Endothelial cell of umbilical vein (primary cell): ENCODE data around the gene RGS11. TPM values are rescaled to one million over a fixed set of nuclear protein-coding genes. Genes with fewer than 3 reads are reported as not detected.

Experiments used
- BruUV-seq: library from RNA; stranded (reverse); fragments of 400-500 nt; replicated peaks from 2 replicates; lab custom pipeline; 2021; lab: Mats Ljungman, UMichigan
- CTCF ChIA-PET: fragments of 300-600, 350-600 bp; sonication (Branson Sonifier 250); formaldehyde crosslinking; loops from one replicate; lab custom pipeline; 2021; ENCODE audit warnings: antibody characterized with exemption, inconsistent platforms; lab: Charles Lee
- POLR2A ChIA-PET: fragments of 300-600, 350-600 bp; sonication (Branson Sonifier 250); formaldehyde crosslinking; loops from one replicate; lab custom pipeline; 2021; ENCODE audit warnings: antibody characterized with exemption, inconsistent platforms; lab: Charles Lee
- DNase-seq: peaks from one replicate; pipeline ENCODE4 v3.0.0-alpha.2; 2011; ENCODE audit warnings: low read depth, low spot score
- FAIRE-seq: peaks from 2 replicates; lab custom pipeline; 2011; peaks lifted over from hg19 to GRCh38; lab: Jason Lieb, UNC
- H2AFZ ChIP-seq: 2 replicates; pipeline ENCODE4 v1.6.0; 2012; ENCODE audit warnings: low read depth, low read length, control low read depth, inconsistent platforms
- H3K27ac ChIP-seq: 2 replicates; pipeline ENCODE4 v1.5.1; 2011; ENCODE audit warnings: low read depth, mild to moderate bottlenecking, control low read depth, low read length, moderate library complexity; ENCODE audit not compliant: insufficient read depth
- H3K27me3 ChIP-seq, 2 experiments: 2 replicates each; pipeline versions ENCODE4 v1.6.0 to v1.6.1; 2011; ENCODE audit warnings: low read length in 2 of 2, mixed read lengths in 1 of 2; ENCODE audit not compliant: control insufficient read depth in 2 of 2, insufficient read depth in 2 of 2
- H3K36me3 ChIP-seq, 2 experiments: 2 replicates in 1 of 2; 3 replicates in 1 of 2; pipeline ENCODE4 v1.5.1; 2011; ENCODE audit warnings: low read length in 2 of 2, mild to moderate bottlenecking in 1 of 2, moderate library complexity in 1 of 2; ENCODE audit not compliant: control insufficient read depth in 2 of 2, insufficient read depth in 2 of 2; ENCODE audit errors: extremely low read depth in 1 of 2
- H3K4me1 ChIP-seq: 3 replicates; pipeline ENCODE4 v1.5.1; 2011; ENCODE audit warnings: mild to moderate bottlenecking, low read length; ENCODE audit not compliant: control insufficient read depth, insufficient read depth; ENCODE audit errors: extremely low read depth
- H3K4me2 ChIP-seq: 2 replicates; pipeline ENCODE4 v1.6.1; 2011; ENCODE audit warnings: low read length, control low read depth, mixed read lengths; ENCODE audit not compliant: insufficient read depth
- H3K4me3 ChIP-seq, 3 experiments: fragments of 200-600 bp in 1 of 3; sonication (generic), shearing (Covaris generic) in 1 of 3; replicated peaks in 1 of 3; 2 replicates each; pipeline ENCODE4 v1.5.1; 2011 to 2016; ENCODE audit warnings: control low read depth in 3 of 3, low read length in 3 of 3, mild to moderate bottlenecking in 2 of 3, inconsistent platforms in 1 of 3, low read depth in 1 of 3, moderate library complexity in 1 of 3; ENCODE audit not compliant: insufficient read depth in 1 of 3
- H3K79me2 ChIP-seq: 2 replicates; pipeline ENCODE4 v1.6.0; 2012; ENCODE audit warnings: low read length, inconsistent platforms; ENCODE audit not compliant: control insufficient read depth, insufficient read depth
- H3K9ac ChIP-seq: replicated peaks from 2 replicates; pipeline ENCODE3; 2011; ENCODE audit warnings: low read length, control low read depth; ENCODE audit not compliant: insufficient read depth; ENCODE audit errors: extremely low read depth
- H3K9me1 ChIP-seq: replicated peaks from 3 replicates; pipeline ENCODE4 v1.6.0; 2011; ENCODE audit warnings: mild to moderate bottlenecking, low read length; ENCODE audit not compliant: control insufficient read depth, insufficient read depth; ENCODE audit errors: extremely low read depth
- H3K9me3 ChIP-seq: replicated peaks from 2 replicates; pipeline ENCODE4 v1.5.1; 2012; ENCODE audit warnings: low read length, inconsistent platforms; ENCODE audit not compliant: control insufficient read depth, insufficient read depth
- H4K20me1 ChIP-seq: replicated peaks from 2 replicates; pipeline ENCODE3; 2011; ENCODE audit warnings: mild to moderate bottlenecking, low read length; ENCODE audit not compliant: control insufficient read depth, insufficient read depth; ENCODE audit errors: extremely low read depth
- EZH2 ChIP-seq: IDR thresholded peaks from 2 replicates; pipeline ENCODE4 v1.6.1; 2012; ENCODE audit warnings: borderline replicate concordance, low read depth, mild to moderate bottlenecking, moderate library complexity, low read length, inconsistent platforms; ENCODE audit not compliant: severe bottlenecking
- FOS ChIP-seq: IDR thresholded peaks from 2 replicates; pipeline ENCODE4 v1.6.1; 2011; ENCODE audit warnings: mild to moderate bottlenecking, low read length, moderate library complexity, borderline replicate concordance; ENCODE audit not compliant: insufficient read depth
- GATA2 ChIP-seq: IDR thresholded peaks from 2 replicates; pipeline ENCODE4 v1.7.0; 2011; ENCODE audit warnings: low read depth, mild to moderate bottlenecking, moderate library complexity, mixed read lengths, low read length; ENCODE audit not compliant: insufficient read length, insufficient read depth
- JUN ChIP-seq: IDR thresholded peaks from 2 replicates; pipeline ENCODE4 v1.6.1; 2011; ENCODE audit warnings: borderline replicate concordance, low read depth; ENCODE audit not compliant: insufficient read length, insufficient read depth
- MAX ChIP-seq: IDR thresholded peaks from 2 replicates; pipeline ENCODE4 v1.6.1; 2011; ENCODE audit not compliant: insufficient read depth, insufficient read length
- MYC ChIP-seq: IDR thresholded peaks from one replicate; pipeline ENCODE4 v1.6.1; 2011; ENCODE audit warnings: mild to moderate bottlenecking, low read depth, low read length
- POLR2A ChIP-seq: IDR thresholded peaks from 2 replicates; pipeline ENCODE4 v1.6.1; 2012; ENCODE audit warnings: low read depth, mild to moderate bottlenecking, control low read depth, low read length
- POLR2AphosphoS5 ChIP-seq: IDR thresholded peaks from 2 replicates; pipeline ENCODE4 v1.6.1; 2012; ENCODE audit warnings: low read depth, mild to moderate bottlenecking, control low read depth, low read length, moderate library complexity; ENCODE audit not compliant: insufficient read depth
- dilution Hi-C: fragments of 300-500 bp; cut with MboI; formaldehyde crosslinking; loops from one replicate; pipeline ENCODE4 v1.15.0; 2019; ENCODE audit warnings: low sequenced_read_pairs; ENCODE audit not compliant: extremely low pct_ligation_motif_present
- intact Hi-C: fragments of 100-400 bp; cut with micrococcal nuclease; formaldehyde crosslinking; loops from one replicate; pipeline ENCODE4 v1.10.0; 2022
- polyA plus RNA-seq, 4 experiments: library from polyadenylated mRNA; depleted of rRNA in 3 of 4; stranded (reverse) in 3 of 4; unstranded in 1 of 4; fragments of >200 nt; gene quantifications; 2 replicates each; pipeline versions ENCODE4 v1.2.1 to v1.2.3, GENCODE V29; 2011 to 2012; ENCODE audit warnings: missing spikeins in 1 of 4
- total RNA-seq: library from RNA; stranded (reverse); gene quantifications from 2 replicates; pipeline ENCODE4 v1.2.3, GENCODE V29; 2021
- TF ChIP-seq, protein P1 (sequence below), 2 donors: IDR thresholded peaks; 1 replicate in 1 of 2; 2 replicates in 1 of 2; pipeline ENCODE4 v1.5.1; 2011; ENCODE audit warnings: low read length in 2 of 2, mild to moderate bottlenecking in 2 of 2, moderate library complexity in 2 of 2, control low read depth in 1 of 2, inconsistent platforms in 1 of 2, low read depth in 1 of 2; ENCODE audit not compliant: insufficient read depth in 1 of 2; ENCODE audit errors: extremely low read depth in 1 of 2

The RGS11 gene
- total and polyA plus RNA-seq, 2 donors (not counting 3 experiments of a cell fraction or from before 2014, with no cell fraction given): 3.0 to 4.9 TPM

DNA sequence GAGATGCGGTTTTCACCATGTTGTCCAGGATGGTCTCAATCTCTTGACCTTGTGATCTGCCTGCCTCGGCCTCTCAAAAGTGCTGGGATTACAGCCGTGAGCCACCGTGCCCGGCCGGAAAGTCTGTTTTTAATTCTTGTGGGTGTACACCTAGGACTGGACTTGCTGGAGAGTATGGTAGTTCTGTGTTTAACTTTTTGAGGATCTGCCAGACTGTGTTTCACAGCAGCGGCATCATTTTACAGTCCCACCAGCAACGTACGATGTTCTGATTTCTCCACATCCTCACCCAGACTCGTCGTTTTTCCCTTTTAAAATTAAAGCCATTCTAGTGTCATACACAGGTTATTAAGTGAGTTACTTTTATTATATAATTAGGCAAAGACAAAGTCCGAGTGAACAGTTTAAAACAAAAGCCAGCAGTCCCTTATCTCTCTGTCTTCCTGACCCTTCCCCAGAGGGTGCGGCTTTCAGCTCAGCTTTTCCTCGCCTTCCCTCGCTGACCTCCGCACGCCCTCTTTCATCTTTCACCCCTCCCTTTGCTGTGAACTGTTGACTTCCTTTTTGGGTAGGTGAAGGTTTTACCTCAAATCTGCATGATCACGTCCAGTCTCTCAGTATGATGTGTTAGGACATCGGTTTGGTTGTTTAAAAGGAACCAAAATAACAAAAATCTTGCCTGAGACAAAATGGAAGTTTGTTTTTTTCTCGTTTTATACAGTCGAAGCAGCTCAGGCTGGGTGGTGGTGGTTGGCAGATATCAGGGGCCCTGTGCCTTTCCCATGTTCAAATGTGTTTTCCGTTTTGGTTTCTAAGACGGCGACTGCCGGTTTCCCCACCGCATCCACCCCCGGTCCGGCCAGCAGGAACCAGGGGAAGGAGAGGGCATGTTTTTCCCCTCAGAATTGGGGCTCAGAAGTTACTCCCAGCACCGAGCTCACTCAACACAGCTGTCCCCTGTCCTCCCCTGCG, 23.1 kb downstream of the RGS11 start:
- no peaks in the 10 kb centered on the region for H3K9me1 ChIP-seq
- no peaks in the 10 kb centered on the region for H4K20me1 ChIP-seq
- intact Hi-C loops (no loop called here), dilution Hi-C loops (no loop called here)
- no peaks in the 10 kb centered on the region for H3K9me3 ChIP-seq
- peak overlapping the region; percentile 59 for H3K27ac ChIP-seq
- ChIA-PET CTCF (interaction anchor here (0.7 to 1.0 kb wide), 2 partner anchors 10 to 1667 kb away, joined by 3 to 4 read pairs; no protein-coding TSS in a partner anchor), POLR2A (no interaction called here)
- H3K9ac ChIP-seq: peak overlapping the region; percentile 40
- peak overlapping the region in 1 of 3 experiments; percentile 32 for H3K4me3 ChIP-seq
- BruUV-seq: no TSS peak
- peaks cover 0 to 2% of the 10 kb centered on the region in 2 experiments for H3K36me3 ChIP-seq
- H3K4me2 ChIP-seq: peak overlapping the region; percentile 89
- peaks cover 12% of the 10 kb centered on the region for H3K4me1 ChIP-seq
- peak overlapping the region; percentile 83 for H2AFZ ChIP-seq
- H3K27me3 ChIP-seq: no peaks in the 10 kb centered on the region
- DNase-seq (peak; percentile 53), FAIRE-seq (peak; percentile 72)
- no peak for TF ChIP-seq MYC
- no peak for TF ChIP-seq POLR2AphosphoS5
- TF ChIP-seq, protein P1, sequence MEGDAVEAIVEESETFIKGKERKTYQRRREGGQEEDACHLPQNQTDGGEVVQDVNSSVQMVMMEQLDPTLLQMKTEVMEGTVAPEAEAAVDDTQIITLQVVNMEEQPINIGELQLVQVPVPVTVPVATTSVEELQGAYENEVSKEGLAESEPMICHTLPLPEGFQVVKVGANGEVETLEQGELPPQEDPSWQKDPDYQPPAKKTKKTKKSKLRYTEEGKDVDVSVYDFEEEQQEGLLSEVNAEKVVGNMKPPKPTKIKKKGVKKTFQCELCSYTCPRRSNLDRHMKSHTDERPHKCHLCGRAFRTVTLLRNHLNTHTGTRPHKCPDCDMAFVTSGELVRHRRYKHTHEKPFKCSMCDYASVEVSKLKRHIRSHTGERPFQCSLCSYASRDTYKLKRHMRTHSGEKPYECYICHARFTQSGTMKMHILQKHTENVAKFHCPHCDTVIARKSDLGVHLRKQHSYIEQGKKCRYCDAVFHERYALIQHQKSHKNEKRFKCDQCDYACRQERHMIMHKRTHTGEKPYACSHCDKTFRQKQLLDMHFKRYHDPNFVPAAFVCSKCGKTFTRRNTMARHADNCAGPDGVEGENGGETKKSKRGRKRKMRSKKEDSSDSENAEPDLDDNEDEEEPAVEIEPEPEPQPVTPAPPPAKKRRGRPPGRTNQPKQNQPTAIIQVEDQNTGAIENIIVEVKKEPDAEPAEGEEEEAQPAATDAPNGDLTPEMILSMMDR (IDR thresholded peaks at IDR 0.05; ENCODE audit: extremely low read depth in 1 of 2, insufficient read depth in 1 of 2, low read depth in 1 of 2, low read length in 2 of 2): no peak
- TF ChIP-seq EZH2: no peak
- no peak for TF ChIP-seq FOS
- no peak for TF ChIP-seq GATA2
- TF ChIP-seq JUN: no peak
- no peak for TF ChIP-seq MAX
- no peak for TF ChIP-seq POLR2A
- no peaks in the 10 kb centered on the region for H3K79me2 ChIP-seq
